ENCODE data around the gene TOLLIP.
"Not testable (repeated sequence)": the region's sequence is repeated elsewhere in the genome, so short reads cannot be mapped to it uniquely, and the experiment has no call there.

The TOLLIP gene

DNA sequence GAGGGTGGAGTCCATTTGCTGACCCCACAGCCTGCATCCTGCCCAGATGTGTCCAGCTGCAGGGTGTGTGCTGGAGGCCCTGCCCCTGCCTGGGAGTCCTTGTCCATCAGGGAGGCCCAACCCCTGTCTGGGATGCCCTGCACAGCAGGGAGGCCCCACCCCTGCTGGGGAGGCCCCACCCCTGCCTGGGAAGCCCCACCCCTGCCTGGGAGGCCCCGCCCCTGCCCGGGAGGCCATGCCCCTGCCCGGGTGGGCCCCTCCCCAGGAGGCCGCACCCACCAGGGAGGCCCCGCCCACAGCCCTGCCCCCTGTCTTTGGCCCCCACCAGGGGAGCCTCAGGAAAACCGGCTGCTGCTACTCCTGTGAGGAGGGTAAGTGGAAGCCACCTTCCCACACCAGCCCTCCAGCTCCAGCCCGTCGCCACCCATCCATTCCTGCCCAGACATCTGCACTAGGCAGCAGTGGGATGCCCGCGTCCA is 49.4 kb downstream of the TOLLIP start:
- DNase-seq = no peak

GRCh38 chr11:1259561-1259960 is 49.9 kb downstream of the TOLLIP start:
- no peak for DNase-seq

- no peak for DNase-seq
Measured at GRCh38 chr11:1259076-1259461, 50.4 kb downstream of the TOLLIP start.

DNA sequence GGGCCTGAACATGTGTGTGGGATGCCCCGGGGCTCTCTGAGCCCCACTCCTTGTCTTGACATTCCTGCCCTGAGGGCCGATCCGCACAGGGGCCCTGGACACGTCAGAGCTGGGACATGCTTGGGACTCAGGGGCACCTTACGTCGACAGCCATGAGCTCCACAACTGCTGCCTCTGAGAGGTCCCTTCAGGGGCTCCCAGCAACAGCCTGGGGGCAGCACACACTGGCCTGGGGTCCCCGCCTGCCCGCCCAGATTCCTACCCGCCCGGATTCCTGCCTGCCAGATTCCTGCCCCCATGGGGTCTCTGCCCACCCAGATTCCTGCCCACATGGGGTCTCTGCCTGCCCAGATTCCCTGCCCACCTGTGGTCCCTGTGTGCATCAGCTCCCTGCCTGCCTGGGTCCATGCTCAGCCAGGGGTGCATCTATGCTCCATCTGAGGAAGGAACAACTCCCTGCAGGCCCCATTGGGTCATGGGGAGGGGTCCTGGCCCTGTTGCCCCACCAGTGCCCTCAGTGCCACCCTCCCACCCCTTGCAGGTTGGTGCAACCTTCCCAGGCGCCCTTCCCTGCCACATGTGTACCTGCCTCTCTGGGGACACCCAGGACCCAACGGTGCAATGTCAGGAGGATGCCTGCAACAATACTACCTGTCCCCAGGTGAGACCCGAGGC is 50.9 kb downstream of the TOLLIP start:
- no peak for DNase-seq

DNA sequence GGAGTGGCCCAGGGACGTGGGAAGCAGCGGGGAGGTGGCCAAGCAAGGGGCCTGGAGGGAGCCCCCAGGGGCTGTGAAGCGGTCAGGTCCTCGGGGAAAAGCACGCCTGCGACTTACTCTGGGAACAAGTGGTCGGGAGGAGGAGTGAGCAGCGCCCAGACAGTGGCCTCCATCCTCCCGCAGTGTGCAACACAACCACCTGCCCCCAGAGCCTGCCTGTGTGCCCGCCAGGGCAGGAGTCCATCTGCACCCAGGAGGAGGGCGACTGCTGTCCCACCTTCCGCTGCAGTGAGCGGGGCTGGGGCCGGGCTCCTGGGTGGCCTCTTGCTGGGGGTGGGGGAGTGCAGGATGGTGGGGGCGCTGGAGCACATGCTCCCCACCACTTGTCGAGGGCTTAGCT is 51.5 kb downstream of the TOLLIP start:
- DNase-seq = no peak

DNA sequence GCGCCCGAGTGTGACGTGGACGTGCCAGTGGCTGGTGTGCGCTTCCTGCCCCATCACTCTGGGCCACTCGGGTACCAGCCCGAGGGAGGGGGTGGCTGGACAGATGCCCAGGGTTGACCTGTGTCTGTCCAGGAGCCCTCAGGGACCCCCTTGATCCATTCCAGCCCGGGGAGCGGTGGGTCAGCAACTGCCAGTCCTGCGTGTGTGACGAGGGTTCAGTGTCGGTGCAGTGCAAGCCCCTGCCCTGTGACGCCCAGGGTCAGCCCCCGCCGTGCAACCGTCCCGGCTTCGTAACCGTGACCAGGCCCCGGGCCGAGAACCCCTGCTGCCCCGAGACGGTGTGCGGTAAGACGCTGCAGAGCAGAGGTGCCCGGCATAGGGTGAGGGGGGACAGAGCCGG is 52.1 kb downstream of the TOLLIP start:
- DNase-seq = no peak

GRCh38 chr11:1256257-1257045 is 53.0 kb downstream of the TOLLIP start:
- DNase-seq = no peak

GRCh38 chr11:1255151-1255550 is 54.3 kb downstream of the TOLLIP start:
- no peak for DNase-seq

GRCh38 chr11:1254733-1255132 is 54.7 kb downstream of the TOLLIP start:
- DNase-seq = no peak

- no peak for DNase-seq
Measured at GRCh38 chr11:1254086-1254648, 55.3 kb downstream of the TOLLIP start.

- no peak for DNase-seq
Measured at GRCh38 chr11:1253103-1253485, 56.3 kb downstream of the TOLLIP start.

- DNase-seq = no peak
Measured at GRCh38 chr11:1252371-1253102, 56.9 kb downstream of the TOLLIP start.

DNA sequence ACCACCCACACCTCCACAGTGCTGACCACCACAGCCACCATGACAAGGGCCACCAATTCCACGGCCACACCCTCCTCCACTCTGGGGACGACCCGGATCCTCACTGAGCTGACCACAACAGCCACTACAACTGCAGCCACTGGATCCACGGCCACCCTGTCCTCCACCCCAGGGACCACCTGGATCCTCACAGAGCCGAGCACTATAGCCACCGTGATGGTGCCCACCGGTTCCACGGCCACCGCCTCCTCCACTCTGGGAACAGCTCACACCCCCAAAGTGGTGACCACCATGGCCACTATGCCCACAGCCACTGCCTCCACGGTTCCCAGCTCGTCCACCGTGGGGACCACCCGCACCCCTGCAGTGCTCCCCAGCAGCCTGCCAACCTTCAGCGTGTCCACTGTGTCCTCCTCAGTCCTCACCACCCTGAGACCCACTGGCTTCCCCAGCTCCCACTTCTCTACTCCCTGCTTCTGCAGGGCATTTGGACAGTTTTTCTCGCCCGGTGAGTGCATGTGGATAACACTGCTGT is 58.1 kb downstream of the TOLLIP start:
- DNase-seq = no peak

DNA sequence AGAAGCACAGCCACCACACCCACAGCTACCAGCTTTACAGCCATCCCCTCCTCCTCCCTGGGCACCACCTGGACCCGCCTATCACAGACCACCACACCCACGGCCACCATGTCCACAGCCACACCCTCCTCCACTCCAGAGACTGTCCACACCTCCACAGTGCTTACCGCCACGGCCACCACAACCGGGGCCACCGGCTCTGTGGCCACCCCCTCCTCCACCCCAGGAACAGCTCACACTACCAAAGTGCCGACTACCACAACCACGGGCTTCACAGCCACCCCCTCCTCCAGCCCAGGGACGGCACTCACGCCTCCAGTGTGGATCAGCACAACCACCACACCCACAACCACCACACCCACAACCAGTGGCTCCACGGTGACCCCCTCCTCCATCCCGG is 59.0 kb downstream of the TOLLIP start:
- DNase-seq = not testable (repeated sequence)

GRCh38 chr11:1248951-1249350 is 60.5 kb downstream of the TOLLIP start:
- DNase-seq = not testable (repeated sequence)

DNA sequence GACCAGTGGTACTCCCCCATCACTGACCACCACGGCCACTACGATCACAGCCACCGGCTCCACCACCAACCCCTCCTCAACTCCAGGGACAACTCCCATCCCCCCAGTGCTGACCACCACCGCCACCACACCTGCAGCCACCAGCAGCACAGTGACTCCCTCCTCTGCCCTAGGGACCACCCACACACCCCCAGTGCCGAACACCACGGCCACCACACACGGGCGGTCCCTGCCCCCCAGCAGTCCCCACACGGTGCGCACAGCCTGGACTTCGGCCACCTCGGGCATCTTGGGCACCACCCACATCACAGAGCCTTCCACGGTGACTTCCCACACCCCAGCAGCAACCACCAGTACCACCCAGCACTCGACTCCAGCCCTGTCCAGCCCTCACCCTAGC is 62.4 kb downstream of the TOLLIP start:
- DNase-seq = not testable (repeated sequence)

DNA sequence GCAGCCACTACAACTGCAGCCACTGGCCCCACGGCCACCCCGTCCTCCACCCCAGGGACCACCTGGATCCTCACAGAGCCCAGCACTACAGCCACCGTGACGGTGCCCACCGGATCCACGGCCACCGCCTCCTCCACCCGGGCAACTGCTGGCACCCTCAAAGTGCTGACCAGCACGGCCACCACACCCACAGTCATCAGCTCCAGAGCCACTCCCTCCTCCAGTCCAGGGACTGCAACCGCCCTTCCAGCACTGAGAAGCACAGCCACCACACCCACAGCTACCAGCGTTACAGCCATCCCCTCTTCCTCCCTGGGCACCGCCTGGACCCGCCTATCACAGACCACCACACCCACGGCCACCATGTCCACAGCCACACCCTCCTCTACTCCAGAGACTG is 63.1 kb downstream of the TOLLIP start:
- DNase-seq = not testable (repeated sequence)

DNA sequence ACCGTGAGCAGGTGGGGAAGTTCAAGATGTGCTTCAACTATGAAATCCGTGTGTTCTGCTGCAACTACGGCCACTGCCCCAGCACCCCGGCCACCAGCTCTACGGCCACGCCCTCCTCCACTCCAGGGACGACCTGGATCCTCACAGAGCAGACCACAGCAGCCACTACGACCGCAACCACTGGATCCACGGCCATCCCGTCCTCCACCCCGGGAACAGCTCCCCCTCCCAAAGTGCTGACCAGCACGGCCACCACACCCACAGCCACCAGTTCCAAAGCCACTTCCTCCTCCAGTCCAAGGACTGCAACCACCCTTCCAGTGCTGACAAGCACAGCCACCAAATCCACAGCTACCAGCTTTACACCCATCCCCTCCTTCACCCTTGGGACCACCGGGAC is 63.7 kb downstream of the TOLLIP start:
- DNase-seq = not testable (repeated sequence)

- DNase-seq = not testable (repeated sequence)
Measured at GRCh38 chr11:1244557-1244956, 64.9 kb downstream of the TOLLIP start.

DNA sequence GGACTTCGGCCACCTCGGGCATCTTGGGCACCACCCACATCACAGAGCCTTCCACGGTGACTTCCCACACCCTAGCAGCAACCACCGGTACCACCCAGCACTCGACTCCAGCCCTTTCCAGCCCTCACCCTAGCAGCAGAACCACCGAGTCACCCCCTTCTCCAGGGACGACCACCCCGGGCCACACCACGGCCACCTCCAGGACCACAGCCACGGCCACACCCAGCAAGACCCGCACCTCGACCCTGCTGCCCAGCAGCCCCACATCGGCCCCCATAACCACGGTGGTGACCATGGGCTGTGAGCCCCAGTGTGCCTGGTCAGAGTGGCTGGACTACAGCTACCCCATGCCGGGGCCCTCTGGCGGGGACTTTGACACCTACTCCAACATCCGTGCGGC is 65.9 kb downstream of the TOLLIP start:
- DNase-seq = not testable (repeated sequence)

GRCh38 chr11:1242751-1243150 is 66.7 kb downstream of the TOLLIP start:
- DNase-seq = not testable (repeated sequence)

- no peak for DNase-seq
Measured at GRCh38 chr11:1242289-1242688, 67.1 kb downstream of the TOLLIP start.

DNA sequence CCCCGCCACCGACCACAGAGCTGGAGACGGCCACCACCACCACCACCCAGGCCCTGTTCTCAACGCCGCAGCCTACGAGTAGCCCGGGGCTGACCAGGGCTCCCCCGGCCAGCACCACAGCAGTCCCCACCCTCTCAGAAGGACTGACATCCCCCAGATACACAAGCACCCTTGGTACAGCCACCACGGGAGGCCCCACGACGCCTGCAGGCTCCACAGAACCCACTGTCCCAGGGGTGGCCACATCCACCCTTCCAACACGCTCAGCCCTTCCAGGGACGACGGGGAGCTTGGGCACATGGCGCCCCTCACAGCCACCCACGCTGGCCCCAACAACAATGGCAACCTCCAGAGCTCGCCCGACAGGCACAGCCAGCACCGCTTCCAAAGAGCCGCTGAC is 67.7 kb downstream of the TOLLIP start:
- DNase-seq = no peak
